MCF 10A (cell line): Measurements from ENCODE around the gene CTTNBP2. TPM values are rescaled to one million over a fixed set of nuclear protein-coding genes. Genes with fewer than 3 reads are reported as not detected.

Experiments used
- BruUV-seq: library from RNA; stranded (reverse); fragments of 400-500 nt; replicated peaks from 2 replicates; lab custom pipeline; 2021; lab: Mats Ljungman, UMichigan
- CTCF ChIA-PET: fragments of 300-600 bp; sonication (Branson Sonifier 250); formaldehyde crosslinking; extraction: SDS; loops from one replicate; lab custom pipeline; 2021; ENCODE audit warnings: antibody characterized with exemption, inconsistent platforms; lab: Yijun Ruan, JAX
- POLR2A ChIA-PET: fragments of 300-600, 350-650 bp; sonication (Branson Sonifier 250); formaldehyde crosslinking; extraction: SDS; loops from one replicate; lab custom pipeline; 2020; ENCODE audit warnings: antibody characterized with exemption, inconsistent platforms; lab: Yijun Ruan, JAX
- DNase-seq: peaks from one replicate; pipeline ENCODE4 v3.0.0-alpha.2; 2018; ENCODE audit not compliant: unreplicated experiment
- H3K27ac Mint-ChIP-seq: one replicate; pipeline ENCODE4 v1.8.0; 2022; ENCODE audit warnings: mild to moderate bottlenecking, low read depth, mixed read lengths; ENCODE audit not compliant: unreplicated experiment
- H3K27me3 Mint-ChIP-seq: one replicate; pipeline ENCODE4 v1.8.0; 2022; ENCODE audit warnings: mixed read lengths; ENCODE audit not compliant: insufficient read depth, unreplicated experiment
- H3K36me3 Mint-ChIP-seq: one replicate; pipeline ENCODE4 v1.8.0; 2022; ENCODE audit warnings: mild to moderate bottlenecking, moderate library complexity, mixed read lengths; ENCODE audit not compliant: insufficient read depth, unreplicated experiment
- H3K4me1 Mint-ChIP-seq: one replicate; pipeline ENCODE4 v1.8.0; 2022; ENCODE audit warnings: mixed read lengths; ENCODE audit not compliant: insufficient read depth, unreplicated experiment
- H3K4me3 Mint-ChIP-seq: one replicate; pipeline ENCODE4 v1.8.0; 2022; ENCODE audit warnings: mild to moderate bottlenecking, moderate library complexity, mixed read lengths; ENCODE audit not compliant: unreplicated experiment
- H3K9me3 Mint-ChIP-seq: one replicate; pipeline ENCODE4 v1.8.0; 2022; ENCODE audit warnings: mixed read lengths; ENCODE audit not compliant: unreplicated experiment
- intact Hi-C: fragments of 100-400 bp; cut with micrococcal nuclease; formaldehyde crosslinking; loops from 2 replicates; pipeline ENCODE4 v1.14.1; 2022
- total RNA-seq: library from RNA; stranded (reverse); gene quantifications from 2 replicates; pipeline ENCODE4 v1.2.3, GENCODE V29; 2022
- TF ChIP-seq, protein P1 (sequence below): fragments of 200-600 bp; IDR thresholded peaks from one replicate; pipeline ENCODE4 v1.8.0; 2022; ENCODE audit warnings: antibody characterized with exemption, mild to moderate bottlenecking; ENCODE audit not compliant: unreplicated experiment

Gene CTTNBP2
- total RNA-seq, 1 experiment from 2014 or later = 0.98 TPM

DNA sequence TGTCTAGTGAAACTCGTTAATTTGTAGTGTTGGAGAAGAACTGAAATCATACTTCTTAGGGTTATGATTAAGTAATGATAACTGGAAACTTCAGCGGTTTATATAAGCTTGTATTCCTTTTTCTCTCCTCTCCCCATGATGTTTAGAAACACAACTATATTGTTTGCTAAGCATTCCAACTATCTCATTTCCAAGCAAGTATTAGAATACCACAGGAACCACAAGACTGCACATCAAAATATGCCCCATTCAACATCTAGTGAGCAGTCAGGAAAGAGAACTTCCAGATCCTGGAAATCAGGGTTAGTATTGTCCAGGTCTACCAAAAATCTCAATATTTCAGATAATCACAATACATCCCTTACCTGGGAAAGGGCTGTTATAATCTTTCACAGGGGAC is 205.8 kb downstream of the CTTNBP2 start:
- CTCF ChIA-PET = interaction anchor here (0.6 to 1.6 kb wide), 2 partner anchors 18 to 49 kb away, joined by 3 to 5 read pairs; no protein-coding TSS in a partner anchor
- BruUV-seq = no TSS peak

DNA sequence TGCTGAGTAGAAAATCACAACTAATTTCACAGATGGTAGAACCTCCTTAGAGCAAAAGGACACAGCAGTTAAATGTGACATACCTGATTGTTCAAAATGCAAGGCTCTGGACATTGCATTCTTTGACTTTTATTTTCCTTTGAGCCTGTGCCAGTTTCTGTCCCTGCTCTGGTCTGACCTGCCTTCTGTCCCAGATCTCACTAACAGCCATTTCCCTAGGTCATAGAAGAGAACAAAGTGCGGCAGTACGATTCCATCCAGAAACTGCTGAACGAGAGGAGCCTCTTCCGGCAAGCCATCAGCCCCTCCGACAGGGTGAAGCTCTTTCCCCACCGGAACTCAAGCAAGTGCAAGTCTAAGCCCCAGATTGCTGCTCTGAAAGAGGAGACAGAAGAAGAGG is 206.6 kb downstream of the CTTNBP2 start:
- Mint-ChIP-seq H3K4me1 (no peaks in the 10 kb centered on the region), H3K36me3 (no peaks in the 10 kb centered on the region), H3K4me3 (no peak overlapping the region), H3K27ac (no peak overlapping the region), H3K27me3 (peaks cover 69% of the 10 kb centered on the region), H3K9me3 (no peaks in the 10 kb centered on the region)
- DNase-seq = no peak
- ChIA-PET CTCF (interaction anchor here (0.7 to 1.6 kb wide), 2 partner anchors 50 to 204 kb away, joined by 3 to 5 read pairs; no protein-coding TSS in a partner anchor), POLR2A (no interaction called here)
- BruUV-seq = no TSS peak
- intact Hi-C loops = no loop called here
- TF ChIP-seq, protein P1, sequence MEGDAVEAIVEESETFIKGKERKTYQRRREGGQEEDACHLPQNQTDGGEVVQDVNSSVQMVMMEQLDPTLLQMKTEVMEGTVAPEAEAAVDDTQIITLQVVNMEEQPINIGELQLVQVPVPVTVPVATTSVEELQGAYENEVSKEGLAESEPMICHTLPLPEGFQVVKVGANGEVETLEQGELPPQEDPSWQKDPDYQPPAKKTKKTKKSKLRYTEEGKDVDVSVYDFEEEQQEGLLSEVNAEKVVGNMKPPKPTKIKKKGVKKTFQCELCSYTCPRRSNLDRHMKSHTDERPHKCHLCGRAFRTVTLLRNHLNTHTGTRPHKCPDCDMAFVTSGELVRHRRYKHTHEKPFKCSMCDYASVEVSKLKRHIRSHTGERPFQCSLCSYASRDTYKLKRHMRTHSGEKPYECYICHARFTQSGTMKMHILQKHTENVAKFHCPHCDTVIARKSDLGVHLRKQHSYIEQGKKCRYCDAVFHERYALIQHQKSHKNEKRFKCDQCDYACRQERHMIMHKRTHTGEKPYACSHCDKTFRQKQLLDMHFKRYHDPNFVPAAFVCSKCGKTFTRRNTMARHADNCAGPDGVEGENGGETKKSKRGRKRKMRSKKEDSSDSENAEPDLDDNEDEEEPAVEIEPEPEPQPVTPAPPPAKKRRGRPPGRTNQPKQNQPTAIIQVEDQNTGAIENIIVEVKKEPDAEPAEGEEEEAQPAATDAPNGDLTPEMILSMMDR = no peak

More for the DNA sequence above, 205.8 kb downstream of the CTTNBP2 start:
- no peak overlapping the region for H3K4me3 Mint-ChIP-seq
- intact Hi-C loops = no loop called here
- DNase-seq = no peak
- H3K9me3 Mint-ChIP-seq = no peaks in the 10 kb centered on the region
- no peaks in the 10 kb centered on the region for H3K4me1 Mint-ChIP-seq
- TF ChIP-seq, protein P1 = no peak
- H3K27me3 Mint-ChIP-seq = peaks cover 70% of the 10 kb centered on the region
- H3K27ac Mint-ChIP-seq = no peak overlapping the region
- H3K36me3 Mint-ChIP-seq = no peaks in the 10 kb centered on the region
- POLR2A ChIA-PET = no interaction called here

DNA sequence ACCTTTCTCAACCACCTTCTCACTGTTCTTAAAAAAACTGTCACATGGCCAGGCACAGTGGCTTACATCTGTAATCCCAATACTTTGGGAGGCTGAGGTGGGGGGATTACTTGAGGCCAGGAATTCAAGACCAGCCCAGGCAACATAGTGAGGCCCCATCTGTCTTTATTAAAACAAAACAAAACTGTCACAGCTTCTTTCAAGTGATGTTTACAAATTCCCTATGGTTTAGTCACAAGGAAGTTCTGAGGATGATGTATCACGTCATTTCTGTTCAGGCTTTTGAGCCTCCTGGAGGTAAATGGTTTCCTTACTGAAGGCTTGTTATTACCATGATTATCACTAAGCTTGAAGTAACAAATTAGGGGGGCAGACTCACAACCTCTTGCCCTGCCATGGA is 207.2 kb downstream of the CTTNBP2 start:
- Mint-ChIP-seq H3K4me3 (no peak overlapping the region), H3K36me3 (no peaks in the 10 kb centered on the region), H3K27ac (no peak overlapping the region), H3K27me3 (peaks cover 62% of the 10 kb centered on the region), H3K9me3 (no peaks in the 10 kb centered on the region), H3K4me1 (no peaks in the 10 kb centered on the region)
- no TSS peak for BruUV-seq
- CTCF ChIA-PET = no interaction called here
- intact Hi-C loops = no loop called here
- TF ChIP-seq, protein P1 = no peak
- no peak for DNase-seq
- POLR2A ChIA-PET = no interaction called here

DNA sequence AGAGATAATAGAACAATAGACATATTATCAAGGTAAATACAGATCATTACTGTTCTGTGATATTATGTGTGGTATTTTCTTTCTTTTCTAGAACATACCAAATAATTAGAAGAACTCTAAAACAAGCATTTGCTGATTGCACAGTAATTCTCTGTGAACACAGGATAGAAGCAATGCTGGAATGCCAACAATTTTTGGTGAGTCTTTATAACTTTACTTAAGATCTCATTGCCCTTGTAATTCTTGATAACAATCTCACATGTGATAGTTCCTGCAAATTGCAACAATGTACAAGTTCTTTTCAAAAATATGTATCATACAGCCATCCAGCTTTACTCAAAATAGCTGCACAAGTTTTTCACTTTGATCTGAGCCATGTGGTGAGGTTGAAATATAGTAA is 207.9 kb downstream of the CTTNBP2 start:
- TF ChIP-seq, protein P1 = no peak
- no peaks in the 10 kb centered on the region for H3K9me3 Mint-ChIP-seq
- no TSS peak for BruUV-seq
- POLR2A ChIA-PET = no interaction called here
- intact Hi-C loops = no loop called here
- H3K4me1 Mint-ChIP-seq = no peaks in the 10 kb centered on the region
- CTCF ChIA-PET = interaction anchor here (0.6 kb wide), 1 partner anchor 1532 kb away, joined by 4 read pairs; no protein-coding TSS in a partner anchor
- no peak for DNase-seq
- no peak overlapping the region for H3K27ac Mint-ChIP-seq
- H3K27me3 Mint-ChIP-seq = peaks cover 56% of the 10 kb centered on the region
- H3K36me3 Mint-ChIP-seq = no peaks in the 10 kb centered on the region
- no peak overlapping the region for H3K4me3 Mint-ChIP-seq
